Prostate gland (tissue), 2 donors: Measurements from ENCODE around the gene ARHGAP24.

ENCODE experiments used
- CTCF ChIP-seq, 4 experiments: fragments of 200-600 bp in 2 of 4; fragments of 450-650 bp in 2 of 4; sonication (generic) in 2 of 4; IDR thresholded peaks; 1 replicate in 3 of 4; 2 replicates in 1 of 4; pipeline ENCODE4 v1.5.1; 2016 to 2019; ENCODE audit warnings: antibody characterized with exemption in 4 of 4, mild to moderate bottlenecking in 2 of 4, moderate library complexity in 2 of 4
- POLR2A ChIP-seq: fragments of 450-650 bp; IDR thresholded peaks from one replicate; pipeline ENCODE4 v1.6.1; 2016; ENCODE audit warnings: antibody characterized with exemption, mild to moderate bottlenecking
- POLR2AphosphoS5 ChIP-seq: sonication (generic); formaldehyde crosslinking; IDR thresholded peaks from one replicate; pipeline ENCODE4 v1.6.1; 2017; ENCODE audit warnings: antibody characterized with exemption

GRCh38 chr4:85860066-85860740 lies 385.3 kb downstream of the ARHGAP24 start:
- no peak for TF ChIP-seq CTCF (IDR thresholded peaks at IDR 0.05)
- no peak for TF ChIP-seq POLR2A
- no peak for TF ChIP-seq POLR2AphosphoS5
